OCI-LY7 (cell line): ENCODE measurements around the gene CFAP73. TPM values are rescaled to one million over a fixed set of nuclear protein-coding genes. Genes with fewer than 3 reads are reported as not detected.

Experiments used
- BruUV-seq: library from RNA; stranded (reverse); fragments of 400-500 nt; replicated peaks from 2 replicates; lab custom pipeline; 2021; lab: Mats Ljungman, UMichigan
- CTCF ChIA-PET: fragments of 300-600 bp; sonication (Branson Sonifier 250); formaldehyde crosslinking; loops from one replicate; lab custom pipeline; 2022; ENCODE audit warnings: antibody characterized with exemption; ENCODE audit not compliant: unreplicated experiment; lab: Charles Lee
- POLR2A ChIA-PET: fragments of 300-600 bp; sonication (Branson Sonifier 250); formaldehyde crosslinking; loops from one replicate; lab custom pipeline; 2022; ENCODE audit warnings: antibody characterized with exemption; lab: Charles Lee
- DNase-seq: peaks from one replicate; pipeline ENCODE4 v3.0.0-alpha.2; 2015; ENCODE audit warnings: low spot score
- H2AFZ ChIP-seq: fragments of 200-600 bp; sonication (generic), shearing (Covaris generic); 2 replicates; pipeline ENCODE4 v1.6.1; 2014; ENCODE audit warnings: mild to moderate bottlenecking, antibody characterized with exemption, low read length, moderate library complexity
- H3K27ac ChIP-seq: fragments of 200-600 bp; sonication (generic); 2 replicates; pipeline ENCODE4 v1.5.1; 2014; ENCODE audit warnings: mixed run types, low read depth, mild to moderate bottlenecking, moderate library complexity, low read length, inconsistent platforms; ENCODE audit not compliant: poor library complexity, severe bottlenecking
- H3K36me3 ChIP-seq: fragments of 200-600 bp; sonication (generic); 2 replicates; pipeline ENCODE4 v1.6.1; 2014; ENCODE audit warnings: mild to moderate bottlenecking, antibody characterized with exemption, low read length, moderate library complexity, mixed read lengths; ENCODE audit not compliant: insufficient read depth
- H3K4me1 ChIP-seq: fragments of 200-600 bp; sonication (generic); 2 replicates; pipeline ENCODE4 v1.5.1; 2014; ENCODE audit warnings: mild to moderate bottlenecking, low read length; ENCODE audit not compliant: insufficient read depth, poor library complexity, severe bottlenecking
- H3K4me2 ChIP-seq: fragments of 200-600 bp; sonication (generic); 2 replicates; pipeline ENCODE4 v1.6.1; 2014; ENCODE audit warnings: mild to moderate bottlenecking, low read length
- H3K4me3 ChIP-seq: fragments of 200-600 bp; sonication (generic); 2 replicates; pipeline ENCODE4 v1.5.1; 2014; ENCODE audit warnings: mild to moderate bottlenecking, low read depth, low read length; ENCODE audit not compliant: poor library complexity, severe bottlenecking
- H3K79me2 ChIP-seq: fragments of 200-600 bp; sonication (generic); 2 replicates; pipeline ENCODE4 v1.6.1; 2016; ENCODE audit warnings: low read depth, mild to moderate bottlenecking, low read length, moderate library complexity, mixed read lengths; ENCODE audit not compliant: insufficient read depth
- H3K9me2 ChIP-seq: fragments of 200-600 bp; sonication (generic); 2 replicates; pipeline ENCODE4 v1.6.1; 2016; ENCODE audit warnings: mild to moderate bottlenecking, low read length, mixed read lengths; ENCODE audit not compliant: insufficient read depth
- H3K9me3 ChIP-seq: fragments of 200-600 bp; sonication (generic); 2 replicates; pipeline ENCODE4 v1.6.1; 2014; ENCODE audit warnings: mild to moderate bottlenecking, mixed run types, low read length, mixed read lengths
- H4K20me1 ChIP-seq: fragments of 200-600 bp; sonication (generic); 2 replicates; pipeline ENCODE4 v1.6.1; 2014; ENCODE audit warnings: mild to moderate bottlenecking, antibody characterized with exemption, low read length, moderate library complexity, mixed read lengths; ENCODE audit not compliant: insufficient read depth
- EZH2phosphoT487 ChIP-seq: fragments of 200-600 bp; sonication (generic); IDR thresholded peaks from 2 replicates; pipeline ENCODE4 v1.6.1; 2018; ENCODE audit warnings: low read depth, borderline replicate concordance, mild to moderate bottlenecking, mixed run types, antibody characterized with exemption, low read length, moderate library complexity, mixed read lengths
- intact Hi-C: fragments of 100-400 bp; cut with micrococcal nuclease; formaldehyde crosslinking; loops from one replicate; pipeline ENCODE4 v1.10.0; 2022; ENCODE audit not compliant: unreplicated experiment
- total RNA-seq, 2 experiments: library from RNA; depleted of rRNA in 1 of 2; stranded (reverse); fragments of >200 nt in 1 of 2; shearing (Covaris generic) in 1 of 2; gene quantifications; 2 replicates each; pipeline ENCODE4 v1.2.3, GENCODE V29; 2014 to 2022
- TF ChIP-seq, protein P1 (sequence below): fragments of 200-600 bp; sonication (generic); conservative IDR thresholded peaks from 2 replicates; pipeline ENCODE4 v1.5.1; 2014; ENCODE audit warnings: mild to moderate bottlenecking, antibody characterized with exemption, low read length, moderate library complexity, mixed read lengths

CFAP73 gene
- total RNA-seq, 2 experiments from 2014 or later, result 26.9 to 37.4 TPM

GRCh38 chr12:113133036-113133435 lies 16.5 kb upstream of the CFAP73 start:
- POLR2A ChIA-PET, result interaction anchor here (0.8 to 3.6 kb wide), 4 partner anchors 9 to 40 kb away, joined by 4 to 33 read pairs (median 8); no protein-coding TSS in a partner anchor

GRCh38 chr12:113133666-113134065 lies 15.9 kb upstream of the CFAP73 start:
- ChIA-PET POLR2A (interaction anchor here (0.8 to 3.6 kb wide), 6 partner anchors 9 to 40 kb away, joined by 3 to 33 read pairs (median 6); no protein-coding TSS in a partner anchor), CTCF (interaction anchor here (1.0 to 4.4 kb wide), 8 partner anchors 12 to 140 kb away, joined by 3 to 24 read pairs (median 4); no protein-coding TSS in a partner anchor)
- Histone ChIP-seq H2AFZ (no peak overlapping the region), H3K79me2 (peaks cover 63% of the 10 kb centered on the region), H3K9me2 (no peaks in the 10 kb centered on the region), H3K36me3 (peaks cover 49% of the 10 kb centered on the region), H3K4me3 (peak overlapping the region; percentile 90), H3K4me2 (peak overlapping the region; percentile 99), H3K4me1 (peaks cover 79% of the 10 kb centered on the region), H3K9me3 (no peaks in the 10 kb centered on the region), H4K20me1 (0 out of 2 replicates have a peak, but pooled peaks cover 6% of the 10 kb centered on the region), H3K27ac (peak overlapping the region; percentile 68)
- no peak for TF ChIP-seq EZH2phosphoT487
- TF ChIP-seq, protein P1, sequence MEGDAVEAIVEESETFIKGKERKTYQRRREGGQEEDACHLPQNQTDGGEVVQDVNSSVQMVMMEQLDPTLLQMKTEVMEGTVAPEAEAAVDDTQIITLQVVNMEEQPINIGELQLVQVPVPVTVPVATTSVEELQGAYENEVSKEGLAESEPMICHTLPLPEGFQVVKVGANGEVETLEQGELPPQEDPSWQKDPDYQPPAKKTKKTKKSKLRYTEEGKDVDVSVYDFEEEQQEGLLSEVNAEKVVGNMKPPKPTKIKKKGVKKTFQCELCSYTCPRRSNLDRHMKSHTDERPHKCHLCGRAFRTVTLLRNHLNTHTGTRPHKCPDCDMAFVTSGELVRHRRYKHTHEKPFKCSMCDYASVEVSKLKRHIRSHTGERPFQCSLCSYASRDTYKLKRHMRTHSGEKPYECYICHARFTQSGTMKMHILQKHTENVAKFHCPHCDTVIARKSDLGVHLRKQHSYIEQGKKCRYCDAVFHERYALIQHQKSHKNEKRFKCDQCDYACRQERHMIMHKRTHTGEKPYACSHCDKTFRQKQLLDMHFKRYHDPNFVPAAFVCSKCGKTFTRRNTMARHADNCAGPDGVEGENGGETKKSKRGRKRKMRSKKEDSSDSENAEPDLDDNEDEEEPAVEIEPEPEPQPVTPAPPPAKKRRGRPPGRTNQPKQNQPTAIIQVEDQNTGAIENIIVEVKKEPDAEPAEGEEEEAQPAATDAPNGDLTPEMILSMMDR, result no peak
- DNase-seq, result no peak
- intact Hi-C loops, result loop anchor here (2.0 kb wide), 2 partner anchors 35 to 39 kb away; no protein-coding TSS in a partner anchor
- BruUV-seq, result no TSS peak

More at GRCh38 chr12:113133036-113133435, 16.5 kb upstream of the CFAP73 start:
- intact Hi-C loops, result no loop called here
- no TSS peak for BruUV-seq
- Histone ChIP-seq H3K4me3 (peak overlapping the region; percentile 90), H2AFZ (no peak overlapping the region), H3K9me3 (no peaks in the 10 kb centered on the region), H3K27ac (peak overlapping the region; percentile 68), H3K9me2 (no peaks in the 10 kb centered on the region), H3K79me2 (peaks cover 70% of the 10 kb centered on the region), H3K36me3 (peaks cover 56% of the 10 kb centered on the region), H3K4me2 (peak overlapping the region; percentile 99), H4K20me1 (0 out of 2 replicates have a peak, but pooled peaks cover 6% of the 10 kb centered on the region), H3K4me1 (peaks cover 79% of the 10 kb centered on the region)
- CTCF ChIA-PET, result interaction anchor here (0.6 to 4.4 kb wide), 5 partner anchors 11 to 84 kb away, joined by 3 to 24 read pairs (median 4); no protein-coding TSS in a partner anchor
- DNase-seq, result no peak
- TF ChIP-seq, protein P1, result no peak
- no peak for TF ChIP-seq EZH2phosphoT487
